Measurements from ENCODE around the gene TEAD1.

Gene TEAD1

DNA sequence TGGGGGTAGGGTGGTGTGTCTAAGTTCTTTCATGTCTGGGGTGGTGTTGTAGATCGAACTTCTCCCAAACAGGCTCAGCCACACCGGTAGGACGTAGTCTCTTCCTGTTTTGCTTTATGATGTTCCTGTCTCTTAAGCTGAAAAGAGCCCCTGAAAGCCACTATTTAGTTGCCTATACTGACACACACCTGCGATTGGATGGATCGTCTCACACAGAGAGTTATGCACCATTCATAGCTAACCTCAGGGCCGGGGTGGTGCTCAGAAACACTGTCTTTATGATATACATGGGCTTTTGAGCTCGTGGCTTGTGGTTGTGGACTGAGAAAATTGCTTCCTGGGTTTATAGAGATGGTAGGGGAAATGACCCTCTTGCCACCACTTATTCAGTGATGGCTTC lies 137.6 kb downstream of the TEAD1 start:
- Histone ChIP-seq H3K36me3 (no peaks in the 10 kb centered on the region), H3K4me2 (no peak overlapping the region), H3K27ac (no peak overlapping the region), H3K4me1 (peaks cover 0 to 30% (median 25%) of the 10 kb centered on the region in 10 experiments; a peak in 15 of 20 replicates), H3K4me3 (no peak overlapping the region), H3K9me3 (replicated peaks in 1 of 11) (no peaks in the 10 kb centered on the region), H3K27me3 (peaks cover 0 to 13% (median 0%) of the 10 kb centered on the region in 11 experiments; a peak in 4 of 22 replicates), H4K20me1 (no peaks in the 10 kb centered on the region), H3K9ac (no peak overlapping the region)
- TF ChIP-seq Cebpa-rat (IDR thresholded peaks at IDR 0.05) = no peak

DNA sequence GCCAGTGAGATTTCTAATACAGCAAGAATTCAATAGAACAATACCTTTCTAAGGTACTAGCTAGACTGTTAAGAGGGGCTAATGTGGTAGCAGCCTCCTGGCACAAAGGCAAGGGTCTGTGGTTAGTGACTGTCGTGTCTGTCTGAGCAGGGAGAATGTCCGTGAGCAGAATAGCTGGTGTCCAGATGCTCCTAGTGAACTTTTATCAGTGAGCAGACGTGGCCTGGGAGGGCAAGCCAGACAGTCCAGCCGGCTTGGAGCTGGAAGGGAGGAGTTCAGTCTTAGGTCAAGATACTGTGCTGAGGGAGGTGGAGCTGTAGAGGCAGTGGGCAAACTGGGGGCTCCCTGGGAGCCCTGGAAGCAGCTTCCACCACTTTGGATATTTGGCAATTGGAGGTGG lies 138.6 kb downstream of the TEAD1 start:
- Histone ChIP-seq H4K20me1 (no peaks in the 10 kb centered on the region), H3K4me2 (no peak overlapping the region), H3K36me3 (no peaks in the 10 kb centered on the region), H3K27ac (no peak overlapping the region), H3K4me3 (no peak overlapping the region), H3K9me3 (replicated peaks in 1 of 11) (no peaks in the 10 kb centered on the region), H3K4me1 (peaks cover 0 to 34% (median 26%) of the 10 kb centered on the region in 10 experiments; a peak in 15 of 20 replicates), H3K27me3 (peaks cover 0 to 13% (median 0%) of the 10 kb centered on the region in 11 experiments; a peak in 4 of 22 replicates), H3K9ac (no peak overlapping the region)
- TF ChIP-seq Cebpa-rat (IDR thresholded peaks at IDR 0.05) = no peak

- no peak for TF ChIP-seq Cebpa-rat (IDR thresholded peaks at IDR 0.05)
- peaks cover 0 to 42% (median 33%) of the 10 kb centered on the region in 10 experiments; a peak in 15 of 20 replicates for H3K4me1 ChIP-seq
- peak overlapping the region in 7 of 11 experiments; percentile 33 to 75 (median 68); a peak in 7 of 22 replicates for H3K4me2 ChIP-seq
- H3K27me3 ChIP-seq = peaks cover 0 to 13% (median 0%) of the 10 kb centered on the region in 11 experiments; a peak in 4 of 22 replicates
- no peak overlapping the region for H3K9ac ChIP-seq
- H3K36me3 ChIP-seq = no peaks in the 10 kb centered on the region
- no peaks in the 10 kb centered on the region for H3K9me3 ChIP-seq (replicated peaks in 1 of 11)
- H3K4me3 ChIP-seq = no peak overlapping the region
- H4K20me1 ChIP-seq = no peaks in the 10 kb centered on the region
- H3K27ac ChIP-seq = no peak overlapping the region
Measured at GRCh38 chr11:12813371-12814225, 139.4 kb downstream of the TEAD1 start.

DNA sequence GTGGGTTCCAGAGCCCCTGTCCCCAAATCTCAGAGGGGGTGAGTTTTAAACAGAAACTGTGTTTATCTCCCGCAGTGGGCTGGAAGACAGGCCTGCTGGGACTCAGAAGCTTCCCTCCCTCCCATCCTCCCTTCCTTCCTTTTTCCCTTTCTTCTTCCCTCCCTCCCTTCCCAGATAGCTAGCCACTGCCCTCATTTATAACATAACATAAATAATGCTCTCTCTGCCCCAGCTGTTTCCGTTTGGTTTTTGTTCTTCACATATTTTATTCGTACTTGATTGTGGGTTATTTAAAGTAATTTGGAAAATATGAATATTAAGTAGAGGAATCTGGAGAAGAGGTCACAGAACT lies 140.9 kb downstream of the TEAD1 start:
- no peaks in the 10 kb centered on the region for H3K9me3 ChIP-seq (replicated peaks in 1 of 11)
- H3K4me3 ChIP-seq = no peak overlapping the region
- H3K4me1 ChIP-seq = peaks cover 0 to 44% (median 35%) of the 10 kb centered on the region in 10 experiments; a peak in 15 of 20 replicates
- H3K27ac ChIP-seq = no peak overlapping the region
- peak overlapping the region in 9 of 11 experiments; percentile 2 to 75 (median 60); a peak in 17 of 22 replicates for H3K4me2 ChIP-seq
- H3K9ac ChIP-seq = no peak overlapping the region
- no peaks in the 10 kb centered on the region for H3K36me3 ChIP-seq
- no peak for TF ChIP-seq Cebpa-rat (IDR thresholded peaks at IDR 0.05)
- peaks cover 0 to 13% (median 0%) of the 10 kb centered on the region in 11 experiments; a peak in 4 of 22 replicates for H3K27me3 ChIP-seq
- H4K20me1 ChIP-seq = no peaks in the 10 kb centered on the region

GRCh38 chr11:12815931-12816494 lies 141.8 kb downstream of the TEAD1 start:
- H3K9ac ChIP-seq = no peak overlapping the region
- H3K4me3 ChIP-seq = no peak overlapping the region
- no peaks in the 10 kb centered on the region for H3K36me3 ChIP-seq
- 0 out of 22 replicates have a peak overlapping the region, but pooled peaks of 1 of the 11 experiments have one; percentile 8 for H3K27ac ChIP-seq
- peaks cover 0 to 13% (median 0%) of the 10 kb centered on the region in 11 experiments; a peak in 4 of 22 replicates for H3K27me3 ChIP-seq
- no peak for TF ChIP-seq Cebpa-rat (IDR thresholded peaks at IDR 0.05)
- peaks cover 0 to 52% (median 43%) of the 10 kb centered on the region in 10 experiments; a peak in 15 of 20 replicates for H3K4me1 ChIP-seq
- H3K9me3 ChIP-seq (replicated peaks in 1 of 11) = no peaks in the 10 kb centered on the region
- H3K4me2 ChIP-seq = peak overlapping the region in 8 of 11 experiments; percentile 29 to 75 (median 64); a peak in 16 of 22 replicates
- no peaks in the 10 kb centered on the region for H4K20me1 ChIP-seq

GRCh38 chr11:12817681-12818332 lies 143.6 kb downstream of the TEAD1 start:
- Histone ChIP-seq H4K20me1 (no peaks in the 10 kb centered on the region), H3K27ac (no peak overlapping the region), H3K36me3 (no peaks in the 10 kb centered on the region), H3K27me3 (peaks cover 0 to 13% (median 0%) of the 10 kb centered on the region in 11 experiments; a peak in 4 of 22 replicates), H3K9me3 (replicated peaks in 1 of 11) (no peaks in the 10 kb centered on the region), H3K4me1 (peaks cover 0 to 52% (median 43%) of the 10 kb centered on the region in 10 experiments; a peak in 15 of 20 replicates), H3K4me2 (peak overlapping the region in 7 of 11 experiments; percentile 13 to 55 (median 51); a peak in 11 of 22 replicates), H3K4me3 (no peak overlapping the region), H3K9ac (no peak overlapping the region)
- TF ChIP-seq Cebpa-rat (IDR thresholded peaks at IDR 0.05) = no peak

GRCh38 chr11:12818333-12819015 lies 144.3 kb downstream of the TEAD1 start:
- TF ChIP-seq Cebpa-rat (IDR thresholded peaks at IDR 0.05) = no peak
- Histone ChIP-seq H3K4me1 (peaks cover 0 to 52% (median 43%) of the 10 kb centered on the region in 10 experiments; a peak in 15 of 20 replicates), H3K4me3 (no peak overlapping the region)

DNA sequence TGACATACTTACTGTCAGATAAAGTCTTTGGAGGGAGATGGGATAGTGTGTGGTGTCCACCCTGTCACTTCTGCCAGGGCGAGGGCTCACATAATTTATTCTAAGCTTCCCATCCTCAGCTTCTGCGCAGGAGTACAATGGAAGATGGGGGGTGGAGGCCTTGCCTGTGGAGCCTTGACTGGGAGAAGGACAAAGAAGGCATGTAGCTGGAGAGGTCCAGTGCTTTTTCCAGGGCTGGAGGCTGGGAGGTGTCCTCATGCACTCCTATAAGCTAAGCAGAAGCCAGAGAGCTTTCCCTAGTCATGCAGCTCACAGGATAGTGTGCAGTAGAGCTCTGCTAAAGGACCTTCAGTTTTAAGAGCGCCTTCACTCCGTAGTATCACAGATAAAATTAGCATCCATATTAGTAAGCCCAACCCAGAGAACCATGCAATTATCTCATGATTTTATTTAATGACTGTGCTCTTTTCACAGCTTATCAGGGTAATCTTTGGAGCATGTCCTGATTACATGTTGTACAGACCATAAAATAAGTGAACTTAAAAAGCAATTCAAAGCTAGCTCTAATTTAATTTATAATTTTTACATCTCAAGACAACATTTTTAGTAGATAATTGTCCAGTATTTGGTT lies 148.3 kb downstream of the TEAD1 start:
- Histone ChIP-seq H4K20me1 (no peaks in the 10 kb centered on the region), H3K4me1 (peaks cover 0 to 25% (median 17%) of the 10 kb centered on the region in 10 experiments; a peak in 13 of 20 replicates), H3K9me3 (replicated peaks in 1 of 11) (no peaks in the 10 kb centered on the region), H3K27me3 (no peaks in the 10 kb centered on the region), H3K4me3 (no peak overlapping the region), H3K36me3 (no peaks in the 10 kb centered on the region), H3K9ac (no peak overlapping the region), H3K27ac (no peak overlapping the region), H3K4me2 (no peak overlapping the region)
- no peak for TF ChIP-seq Cebpa-rat (IDR thresholded peaks at IDR 0.05)

More at GRCh38 chr11:12818333-12819015, 144.3 kb downstream of the TEAD1 start:
- Histone ChIP-seq H3K27me3 (peaks cover 0 to 13% (median 0%) of the 10 kb centered on the region in 11 experiments; a peak in 4 of 22 replicates), H3K9me3 (replicated peaks in 1 of 11) (no peaks in the 10 kb centered on the region), H4K20me1 (no peaks in the 10 kb centered on the region), H3K9ac (no peak overlapping the region), H3K4me2 (peak overlapping the region in 8 of 11 experiments; percentile 13 to 55 (median 50); a peak in 12 of 22 replicates), H3K27ac (no peak overlapping the region), H3K36me3 (no peaks in the 10 kb centered on the region)
